Measurements from ENCODE around the gene DDX25. TPM values are rescaled to one million over a fixed set of nuclear protein-coding genes. Genes with fewer than 3 reads are reported as not detected.
A peak's percentile ranks its signal among the peaks of the same experiment; 100 is the strongest.

DDX25 gene
- total and polyA plus RNA-seq, 9 of the 15 experiments (the other 6 are each of a cell fraction or from before 2014, with no cell fraction given): not detected

- TF ChIP-seq, protein P1, sequence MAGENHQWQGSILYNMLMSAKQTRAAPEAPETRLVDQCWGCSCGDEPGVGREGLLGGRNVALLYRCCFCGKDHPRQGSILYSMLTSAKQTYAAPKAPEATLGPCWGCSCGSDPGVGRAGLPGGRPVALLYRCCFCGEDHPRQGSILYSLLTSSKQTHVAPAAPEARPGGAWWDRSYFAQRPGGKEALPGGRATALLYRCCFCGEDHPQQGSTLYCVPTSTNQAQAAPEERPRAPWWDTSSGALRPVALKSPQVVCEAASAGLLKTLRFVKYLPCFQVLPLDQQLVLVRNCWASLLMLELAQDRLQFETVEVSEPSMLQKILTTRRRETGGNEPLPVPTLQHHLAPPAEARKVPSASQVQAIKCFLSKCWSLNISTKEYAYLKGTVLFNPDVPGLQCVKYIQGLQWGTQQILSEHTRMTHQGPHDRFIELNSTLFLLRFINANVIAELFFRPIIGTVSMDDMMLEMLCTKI (IDR thresholded peaks at IDR 0.05; ENCODE audit: partially characterized antibody): no peak
- TF ChIP-seq RBFOX2 (IDR thresholded peaks at IDR 0.05; ENCODE audit: low read depth, low read length): peak; percentile 71
- TF ChIP-seq YBX1 (IDR thresholded peaks at IDR 0.05): no peak
- TF ChIP-seq RHOXF2B (CRISPR knock-in tag; conservative IDR thresholded peaks at IDR 0.05): no peak
- TF ChIP-seq GABPA (tag; conservative IDR thresholded peaks at IDR 0.05; ENCODE audit: low read depth): peak; percentile 87
- peak; percentile 36; the same call in 1 of the 2 replicates for TF ChIP-seq L3MBTL2 (IDR thresholded peaks at IDR 0.05)
- TF ChIP-seq MEF2A (IDR thresholded peaks at IDR 0.05; ENCODE audit: control insufficient read depth, low read depth, low read length): no peak
- TF ChIP-seq E2F1 (CRISPR knock-in tag; IDR thresholded peaks at IDR 0.05): no peak
- TF ChIP-seq NFE2 (IDR thresholded peaks at IDR 0.05; ENCODE audit: low read depth): no peak
- no peak for TF ChIP-seq ZNF431 (CRISPR knock-in tag; IDR thresholded peaks at IDR 0.05)
- TF ChIP-seq NFRKB (IDR thresholded peaks at IDR 0.05; ENCODE audit: low read depth): no peak
- no peak for TF ChIP-seq ZBTB5 (IDR thresholded peaks at IDR 0.05)
- no peak for TF ChIP-seq JUNB (CRISPR knock-in tag; conservative IDR thresholded peaks at IDR 0.05)
- peak; percentile 90 for TF ChIP-seq EHMT2 (IDR thresholded peaks at IDR 0.05)
- TF ChIP-seq ESRRB (CRISPR knock-in tag; IDR thresholded peaks at IDR 0.05; ENCODE audit: borderline replicate concordance): no peak
- TF ChIP-seq, protein P2, sequence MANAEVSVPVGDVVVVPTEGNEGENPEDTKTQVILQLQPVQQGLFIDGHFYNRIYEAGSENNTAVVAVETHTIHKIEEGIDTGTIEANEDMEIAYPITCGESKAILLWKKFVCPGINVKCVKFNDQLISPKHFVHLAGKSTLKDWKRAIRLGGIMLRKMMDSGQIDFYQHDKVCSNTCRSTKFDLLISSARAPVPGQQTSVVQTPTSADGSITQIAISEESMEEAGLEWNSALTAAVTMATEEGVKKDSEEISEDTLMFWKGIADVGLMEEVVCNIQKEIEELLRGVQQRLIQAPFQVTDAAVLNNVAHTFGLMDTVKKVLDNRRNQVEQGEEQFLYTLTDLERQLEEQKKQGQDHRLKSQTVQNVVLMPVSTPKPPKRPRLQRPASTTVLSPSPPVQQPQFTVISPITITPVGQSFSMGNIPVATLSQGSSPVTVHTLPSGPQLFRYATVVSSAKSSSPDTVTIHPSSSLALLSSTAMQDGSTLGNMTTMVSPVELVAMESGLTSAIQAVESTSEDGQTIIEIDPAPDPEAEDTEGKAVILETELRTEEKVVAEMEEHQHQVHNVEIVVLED (CRISPR knock-in tag; IDR thresholded peaks at IDR 0.05): peak; percentile 80
- TF ChIP-seq, protein P3, sequence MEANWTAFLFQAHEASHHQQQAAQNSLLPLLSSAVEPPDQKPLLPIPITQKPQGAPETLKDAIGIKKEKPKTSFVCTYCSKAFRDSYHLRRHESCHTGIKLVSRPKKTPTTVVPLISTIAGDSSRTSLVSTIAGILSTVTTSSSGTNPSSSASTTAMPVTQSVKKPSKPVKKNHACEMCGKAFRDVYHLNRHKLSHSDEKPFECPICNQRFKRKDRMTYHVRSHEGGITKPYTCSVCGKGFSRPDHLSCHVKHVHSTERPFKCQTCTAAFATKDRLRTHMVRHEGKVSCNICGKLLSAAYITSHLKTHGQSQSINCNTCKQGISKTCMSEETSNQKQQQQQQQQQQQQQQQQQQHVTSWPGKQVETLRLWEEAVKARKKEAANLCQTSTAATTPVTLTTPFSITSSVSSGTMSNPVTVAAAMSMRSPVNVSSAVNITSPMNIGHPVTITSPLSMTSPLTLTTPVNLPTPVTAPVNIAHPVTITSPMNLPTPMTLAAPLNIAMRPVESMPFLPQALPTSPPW (CRISPR knock-in tag; IDR thresholded peaks at IDR 0.05): 0 out of 2 replicates have a peak, but pooled peaks have one; percentile 2
- TF ChIP-seq ARID1B (IDR thresholded peaks at IDR 0.05): no peak
- TF ChIP-seq HSF4 (CRISPR knock-in tag; IDR thresholded peaks at IDR 0.05; ENCODE audit: borderline replicate concordance): no peak
- TF ChIP-seq MCM3 (IDR thresholded peaks at IDR 0.05): no peak
- TF ChIP-seq ZFPM2 (CRISPR knock-in tag; IDR thresholded peaks at IDR 0.05): no peak
Measured at GRCh38 chr11:125902927-125903710, 1.2 kb upstream of the DDX25 start, which contains the start of gene PUS3 (continued).

Data from K562 (cell line).